SK-N-MC (cell line): ENCODE data around the gene COPS2.

Experiments used
- DNase-seq: peaks from one replicate; pipeline ENCODE4 v3.0.0-alpha.2; 2011; ENCODE audit warnings: low read depth, low spot score
- H3K27ac ChIP-seq: fragments of 200-600 bp; sonication (generic); 2 replicates; pipeline ENCODE4 v1.5.1; 2016; ENCODE audit warnings: mixed run types
- H3K36me3 ChIP-seq: fragments of 200-600 bp; sonication (generic); 2 replicates; pipeline ENCODE4 v1.6.1; 2017; ENCODE audit warnings: antibody characterized with exemption, low read length, mixed read lengths; ENCODE audit not compliant: insufficient read depth
- H3K4me3 ChIP-seq: fragments of 200-600 bp; sonication (generic); 2 replicates; pipeline ENCODE4 v1.5.1; 2016
- H3K9ac ChIP-seq: fragments of 200-600 bp; sonication (generic); 2 replicates; pipeline ENCODE4 v1.8.0; 2017; ENCODE audit warnings: mixed run types, mixed read lengths; ENCODE audit not compliant: insufficient read length
- H3K9me3 ChIP-seq: fragments of 200-600 bp; sonication (generic); 2 replicates; pipeline ENCODE4 v1.6.1; 2017; ENCODE audit warnings: low read depth, mild to moderate bottlenecking, antibody characterized with exemption, low read length, moderate library complexity, mixed read lengths
- EZH2 ChIP-seq: fragments of 200-600 bp; sonication (generic); IDR thresholded peaks from one replicate; pipeline ENCODE4 v1.6.1; 2017; ENCODE audit warnings: antibody characterized with exemption
- FOXP2 ChIP-seq: optimal IDR thresholded peaks from 2 replicates; pipeline ENCODE3; 2011; ENCODE audit warnings: mild to moderate bottlenecking, moderate library complexity; ENCODE audit not compliant: insufficient read depth; ENCODE audit errors: extremely low read length, control extremely low read depth
- POLR2AphosphoS5 ChIP-seq: IDR thresholded peaks from 2 replicates; pipeline ENCODE4 v1.6.1; 2012; ENCODE audit warnings: mild to moderate bottlenecking, low read depth, low read length, borderline replicate concordance

Gene COPS2

DNA sequence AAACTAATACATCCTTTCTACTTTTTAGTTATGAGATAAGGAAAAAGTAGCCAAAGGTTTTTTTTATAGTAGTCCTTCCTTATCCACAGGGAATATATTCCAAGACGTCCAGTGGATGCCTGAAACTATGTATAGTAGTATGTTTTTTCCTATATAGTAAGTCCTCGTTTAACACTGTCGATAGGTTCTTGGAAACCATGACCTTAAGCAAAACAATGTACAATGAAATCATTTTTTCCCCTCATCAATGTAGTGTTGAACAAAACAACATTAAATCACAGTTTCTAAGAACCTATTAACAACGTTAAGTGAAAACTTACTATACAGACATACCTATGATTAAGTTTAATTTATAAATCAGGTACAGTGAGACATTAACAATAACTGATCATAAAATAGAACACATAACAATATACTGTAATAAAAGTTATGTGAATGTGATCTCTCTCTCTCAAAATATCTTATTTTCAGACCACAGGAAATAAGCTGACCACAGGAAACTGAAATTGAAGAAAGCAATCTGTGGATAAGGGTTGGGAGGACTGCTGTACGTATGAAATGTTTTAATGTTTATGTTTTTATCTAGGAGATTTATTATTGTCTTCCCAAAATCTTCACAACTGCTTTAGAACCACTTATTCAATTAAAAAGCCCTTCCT, 20.6 kb downstream of the COPS2 start:
- Histone ChIP-seq H3K9me3 (no peaks in the 10 kb centered on the region), H3K4me3 (no peak overlapping the region), H3K9ac (no peak overlapping the region), H3K36me3 (peaks cover 97% of the 10 kb centered on the region), H3K27ac (no peak overlapping the region)
- no peak for DNase-seq
- TF ChIP-seq EZH2 (no peak), FOXP2 (no peak), POLR2AphosphoS5 (no peak)

DNA sequence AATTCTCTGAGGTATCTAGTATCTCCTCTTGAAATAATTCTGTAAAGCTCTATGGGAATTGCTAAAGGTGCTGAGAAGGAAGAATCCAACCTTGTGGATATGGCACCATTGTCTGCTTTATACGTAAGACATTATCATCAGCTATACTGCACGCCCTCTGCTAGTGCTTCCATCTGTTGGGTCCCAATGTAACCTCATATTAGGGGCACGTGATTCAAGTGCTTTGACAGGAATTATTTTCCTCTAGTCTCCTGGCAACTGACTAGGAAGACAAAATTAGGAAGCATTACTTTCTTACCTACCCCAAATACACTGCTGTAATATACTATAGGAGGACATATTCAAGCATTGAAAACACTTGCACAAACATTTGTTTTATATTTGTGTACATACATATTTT, 24.0 kb downstream of the COPS2 start:
- no peak for TF ChIP-seq POLR2AphosphoS5
- no peak for TF ChIP-seq EZH2
- no peak for TF ChIP-seq FOXP2
- H3K9ac ChIP-seq = no peak overlapping the region
- peaks cover 94% of the 10 kb centered on the region for H3K36me3 ChIP-seq
- no peak overlapping the region for H3K27ac ChIP-seq
- no peak for DNase-seq
- no peak overlapping the region for H3K4me3 ChIP-seq
- no peaks in the 10 kb centered on the region for H3K9me3 ChIP-seq

DNA sequence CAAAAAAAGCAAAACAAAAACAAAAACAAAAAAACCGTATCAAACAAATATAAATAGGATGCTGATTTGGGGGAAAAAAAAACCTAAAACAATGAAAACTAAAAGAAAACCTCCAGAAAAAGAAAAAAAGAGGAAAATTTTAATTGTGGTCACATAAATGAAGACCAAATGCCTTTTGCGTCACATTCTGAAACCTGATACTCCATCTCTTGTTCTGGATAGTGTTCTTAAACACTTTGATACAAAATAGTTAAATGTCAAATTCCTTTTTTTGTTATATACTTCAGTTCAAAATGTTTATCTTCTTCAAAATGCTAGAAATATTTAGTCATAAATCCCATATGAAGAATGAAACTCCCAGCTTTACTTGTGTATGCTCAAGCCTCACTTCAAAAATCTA, 31.0 kb downstream of the COPS2 start:
- Histone ChIP-seq H3K4me3 (no peak overlapping the region), H3K36me3 (peaks cover 29% of the 10 kb centered on the region), H3K9ac (no peak overlapping the region), H3K9me3 (no peaks in the 10 kb centered on the region), H3K27ac (no peak overlapping the region)
- TF ChIP-seq FOXP2 (no peak), EZH2 (no peak), POLR2AphosphoS5 (no peak)
- DNase-seq = no peak

DNA sequence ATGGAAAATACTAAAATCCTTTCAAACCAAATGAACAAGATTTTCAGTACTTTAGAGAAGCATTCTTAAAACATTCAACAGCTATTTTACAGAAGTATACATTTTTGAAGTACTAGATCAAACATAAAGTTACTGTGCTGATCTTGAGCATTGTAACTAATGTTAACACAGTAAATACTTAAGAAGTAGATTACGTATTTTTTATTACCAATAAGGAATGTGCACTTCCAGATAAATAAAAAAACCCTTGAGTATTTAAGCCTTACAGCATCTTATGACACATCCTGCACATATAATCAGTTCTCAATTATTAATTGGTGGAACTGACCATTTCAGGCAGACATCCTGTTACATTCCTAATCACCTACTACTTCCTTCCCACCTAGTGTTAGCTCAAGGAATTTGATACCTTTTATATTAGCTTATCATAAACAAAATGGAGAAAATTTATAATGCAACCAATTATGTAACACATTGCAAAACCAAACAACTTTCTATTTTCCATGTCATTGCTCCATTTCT, 32.8 kb downstream of the COPS2 start:
- TF ChIP-seq POLR2AphosphoS5 (no peak), EZH2 (no peak), FOXP2 (no peak)

DNA sequence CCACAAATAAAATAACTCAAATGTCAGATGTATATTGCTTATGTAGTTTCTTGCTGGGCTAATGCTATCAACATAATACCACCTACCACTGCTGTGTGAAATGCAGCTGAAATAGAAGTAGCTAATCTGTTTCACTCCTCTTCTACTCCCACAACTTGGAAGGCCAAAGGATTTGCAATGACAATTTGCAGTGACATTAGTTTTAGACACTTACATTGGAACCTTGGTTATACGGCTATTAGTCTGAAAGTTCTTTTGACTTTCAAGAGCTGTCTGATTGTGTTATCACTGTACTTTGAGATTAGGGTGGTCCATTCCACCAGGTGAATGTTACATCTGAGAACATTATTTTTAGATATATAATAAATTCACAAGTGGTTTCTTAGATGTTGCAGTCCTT, 33.5 kb downstream of the COPS2 start:
- Histone ChIP-seq H3K4me3 (no peak overlapping the region), H3K36me3 (peaks cover 8% of the 10 kb centered on the region), H3K9me3 (no peaks in the 10 kb centered on the region), H3K9ac (no peak overlapping the region), H3K27ac (no peak overlapping the region)
- no peak for DNase-seq
- TF ChIP-seq FOXP2 (no peak), EZH2 (no peak), POLR2AphosphoS5 (no peak)

More for the DNA sequence above, 32.8 kb downstream of the COPS2 start:
- Histone ChIP-seq H3K4me3 (no peak overlapping the region), H3K36me3 (peaks cover 12% of the 10 kb centered on the region), H3K9me3 (no peaks in the 10 kb centered on the region), H3K27ac (no peak overlapping the region), H3K9ac (no peak overlapping the region)
- no peak for DNase-seq

DNA sequence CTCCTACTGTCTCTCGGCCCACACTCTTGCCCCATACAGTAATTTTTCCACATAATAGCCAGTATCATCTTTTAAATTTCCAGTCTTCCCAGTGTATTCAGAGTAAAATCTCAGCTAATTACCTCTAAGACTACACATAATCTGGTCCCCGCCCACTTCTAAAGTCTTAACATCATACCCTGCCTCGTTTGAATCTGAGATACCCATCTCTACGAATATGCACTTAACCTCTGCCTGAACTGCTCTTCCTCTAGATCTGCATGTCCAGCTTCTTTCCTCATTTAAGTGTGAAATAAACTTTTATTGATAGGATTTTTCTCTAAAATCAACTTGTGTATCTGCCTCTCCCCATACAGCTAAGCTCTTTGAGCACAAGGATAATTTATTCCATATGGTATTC, 34.6 kb downstream of the COPS2 start:
- TF ChIP-seq POLR2AphosphoS5 (no peak), FOXP2 (no peak), EZH2 (no peak)
- Histone ChIP-seq H3K27ac (no peak overlapping the region), H3K9me3 (no peaks in the 10 kb centered on the region), H3K4me3 (no peak overlapping the region), H3K9ac (no peak overlapping the region), H3K36me3 (peaks cover 16% of the 10 kb centered on the region)
- DNase-seq = no peak

DNA sequence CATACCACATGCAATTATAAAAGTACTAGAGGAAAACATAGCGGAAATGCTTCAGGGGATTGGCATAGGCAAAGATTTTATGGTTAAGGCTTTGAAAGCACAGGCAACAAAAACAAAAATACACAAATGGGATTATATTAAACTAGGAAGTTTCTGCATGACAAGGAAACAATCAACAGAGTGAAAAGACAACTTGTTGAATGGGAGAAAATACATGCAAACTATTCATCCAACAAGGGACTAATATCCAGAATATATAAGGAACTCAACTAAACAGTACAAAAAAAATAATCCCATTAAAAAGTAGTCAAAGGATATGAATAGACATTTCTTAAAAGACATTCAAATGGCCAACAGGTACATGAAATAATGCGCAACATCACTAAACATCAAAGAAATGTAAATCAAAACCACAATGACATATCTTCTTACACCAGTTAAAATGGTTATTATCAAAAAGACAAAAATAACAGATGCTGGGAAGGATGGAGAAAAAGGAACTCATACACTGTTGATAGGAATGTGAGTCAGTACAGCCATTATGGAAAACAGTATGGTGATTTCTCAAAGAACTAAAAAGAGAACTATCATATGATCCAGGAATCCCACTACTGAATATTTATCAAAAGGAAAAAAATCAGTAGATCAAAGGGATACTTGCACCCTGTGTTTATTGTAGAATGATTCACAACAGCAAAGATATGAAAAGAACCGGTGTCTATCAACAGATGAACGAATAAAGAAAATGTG, 39.1 kb downstream of the COPS2 start:
- Histone ChIP-seq H3K9me3 (no peaks in the 10 kb centered on the region), H3K36me3 (peaks cover 46% of the 10 kb centered on the region), H3K4me3 (no peak overlapping the region), H3K9ac (no peak overlapping the region), H3K27ac (no peak overlapping the region)
- TF ChIP-seq FOXP2 = no peak
- no peak for TF ChIP-seq POLR2AphosphoS5
- TF ChIP-seq EZH2 = no peak
- no peak for DNase-seq

DNA sequence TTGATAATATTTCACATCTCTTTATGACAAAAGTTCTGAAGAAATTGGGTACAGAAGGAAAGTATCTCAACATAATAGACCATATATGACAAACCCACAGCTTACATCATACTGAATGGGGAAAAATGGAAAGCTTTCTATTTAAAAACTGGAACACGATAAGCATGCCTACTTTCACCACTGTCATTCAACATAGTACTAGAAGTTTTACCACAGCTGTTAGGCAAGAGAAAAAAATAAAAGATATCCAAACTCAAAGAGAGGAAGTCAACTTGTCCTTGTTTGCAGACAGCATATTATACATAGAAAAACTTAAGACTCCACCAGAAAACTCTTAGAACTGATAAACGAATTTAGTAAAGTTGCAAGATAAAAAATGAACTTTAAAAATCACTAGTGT, 40.3 kb downstream of the COPS2 start:
- Histone ChIP-seq H3K4me3 (no peak overlapping the region), H3K27ac (no peak overlapping the region), H3K9me3 (no peaks in the 10 kb centered on the region), H3K9ac (no peak overlapping the region), H3K36me3 (peaks cover 52% of the 10 kb centered on the region)
- no peak for DNase-seq
- TF ChIP-seq POLR2AphosphoS5 (no peak), FOXP2 (no peak), EZH2 (no peak)
